Tibial artery (tissue), 4 donors: ENCODE measurements around the gene SDCCAG8.

Experiments
- DNase-seq, 2 donors: peaks; one replicate each; pipeline ENCODE4 v3.0.0-alpha.2; 2019
- H3K27ac ChIP-seq, 2 donors: fragments of 200-600 bp; sonication (generic) in 1 of 2; 1 replicate in 1 of 2; 2 replicates in 1 of 2; pipeline ENCODE4 v1.5.1; 2018 to 2019; ENCODE audit warnings: mild to moderate bottlenecking in 1 of 2
- H3K27me3 ChIP-seq, 2 donors: fragments of 200-600 bp; sonication (generic) in 1 of 2; one replicate each; pipeline versions ENCODE4 v1.5.1 to v1.6.0; 2016 to 2019
- H3K36me3 ChIP-seq, 3 donors: fragments of 200-600 bp; sonication (generic) in 2 of 3; one replicate each; pipeline ENCODE4 v1.5.1; 2016 to 2019; ENCODE audit warnings: mild to moderate bottlenecking in 2 of 3
- H3K4me1 ChIP-seq, 4 donors: fragments of 200-600 bp; sonication (generic) in 2 of 4; 1 replicate in 3 of 4; 2 replicates in 1 of 4; pipeline ENCODE4 v1.5.1; 2016 to 2019
- H3K4me3 ChIP-seq, 2 donors: fragments of 200-600 bp; sonication (generic) in 1 of 2; 1 replicate in 1 of 2; 2 replicates in 1 of 2; pipeline ENCODE4 v1.5.1; 2018 to 2019; ENCODE audit warnings: mild to moderate bottlenecking in 2 of 2
- H3K9me3 ChIP-seq, 3 donors: fragments of 200-600 bp; sonication (generic) in 1 of 3; one replicate each; pipeline ENCODE4 v1.5.1; 2016 to 2019
- CTCF ChIP-seq, 2 experiments: fragments of 200-600 bp in 1 of 2; fragments of 450-650 bp in 1 of 2; IDR thresholded peaks; one replicate each; pipeline ENCODE4 v1.5.1; 2017 to 2019; ENCODE audit warnings: antibody characterized with exemption in 2 of 2, mild to moderate bottlenecking in 1 of 2, moderate library complexity in 1 of 2
- intact Hi-C: fragments of 100-400 bp; cut with DNase I; formaldehyde crosslinking; loops from one replicate; pipeline ENCODE4 v1.15.0; 2023; ENCODE audit warnings: low total_unique reads

The SDCCAG8 gene

GRCh38 chr1:243428617-243429342 lies 172.9 kb downstream of the SDCCAG8 start:
- H3K36me3 ChIP-seq, result peaks cover 12 to 24% (median 24%) of the 10 kb centered on the region in 3 donors
- H3K27ac ChIP-seq, result no peak overlapping the region
- no peaks in the 10 kb centered on the region for H3K9me3 ChIP-seq
- intact Hi-C loops, result no loop called here
- no peak for DNase-seq
- H3K4me1 ChIP-seq, result peaks cover 0 to 4% (median 0%) of the 10 kb centered on the region in 4 donors
- H3K4me3 ChIP-seq, result no peak overlapping the region
- H3K27me3 ChIP-seq, result no peaks in the 10 kb centered on the region
- no peak for TF ChIP-seq CTCF (IDR thresholded peaks at IDR 0.05)

- Histone ChIP-seq H3K27me3 (no peaks in the 10 kb centered on the region), H3K9me3 (no peaks in the 10 kb centered on the region), H3K4me1 (peaks cover 0 to 4% (median 0%) of the 10 kb centered on the region in 4 donors), H3K4me3 (no peak overlapping the region), H3K27ac (no peak overlapping the region), H3K36me3 (peaks cover 12 to 22% (median 20%) of the 10 kb centered on the region in 3 donors)
- no peak for TF ChIP-seq CTCF (IDR thresholded peaks at IDR 0.05)
- no peak for DNase-seq
- intact Hi-C loops, result no loop called here
Observed at GRCh38 chr1:243431591-243431990, 175.8 kb downstream of the SDCCAG8 start.

- H3K27ac ChIP-seq, result no peak overlapping the region
- intact Hi-C loops, result no loop called here
- no peak for TF ChIP-seq CTCF (IDR thresholded peaks at IDR 0.05)
Observed at GRCh38 chr1:243432136-243432535, 176.3 kb downstream of the SDCCAG8 start.

GRCh38 chr1:243433737-243434370 lies 178.0 kb downstream of the SDCCAG8 start:
- Histone ChIP-seq H3K4me3 (no peak overlapping the region), H3K36me3 (peaks cover 0 to 5% (median 2%) of the 10 kb centered on the region in 3 donors), H3K27me3 (no peaks in the 10 kb centered on the region), H3K4me1 (peaks cover 0 to 4% (median 0%) of the 10 kb centered on the region in 4 donors), H3K27ac (no peak overlapping the region), H3K9me3 (no peaks in the 10 kb centered on the region)
- DNase-seq, result no peak
- no peak for TF ChIP-seq CTCF (IDR thresholded peaks at IDR 0.05)
- intact Hi-C loops, result no loop called here

More at GRCh38 chr1:243432136-243432535, 176.3 kb downstream of the SDCCAG8 start:
- H3K36me3 ChIP-seq, result peaks cover 12 to 16% (median 14%) of the 10 kb centered on the region in 3 donors
- peaks cover 0 to 4% (median 0%) of the 10 kb centered on the region in 4 donors for H3K4me1 ChIP-seq
- H3K4me3 ChIP-seq, result no peak overlapping the region
- no peaks in the 10 kb centered on the region for H3K27me3 ChIP-seq
- no peaks in the 10 kb centered on the region for H3K9me3 ChIP-seq
- DNase-seq, result no peak

GRCh38 chr1:243434594-243434993 lies 178.8 kb downstream of the SDCCAG8 start:
- H3K4me1 ChIP-seq, result peaks cover 0 to 4% (median 0%) of the 10 kb centered on the region in 4 donors
- TF ChIP-seq CTCF (IDR thresholded peaks at IDR 0.05), result no peak
- H3K9me3 ChIP-seq, result no peaks in the 10 kb centered on the region
- no peak for DNase-seq
- intact Hi-C loops, result no loop called here
- no peak overlapping the region for H3K4me3 ChIP-seq
- no peaks in the 10 kb centered on the region for H3K27me3 ChIP-seq
- H3K27ac ChIP-seq, result no peak overlapping the region
- no peaks in the 10 kb centered on the region for H3K36me3 ChIP-seq
